ENCODE measurements around the gene SCNN1G. TPM values are rescaled to one million over a fixed set of nuclear protein-coding genes. Genes with fewer than 3 reads are reported as not detected.

Gene SCNN1G
- total RNA-seq, 1 donor from 2014 or later: 0.12 TPM

DNA sequence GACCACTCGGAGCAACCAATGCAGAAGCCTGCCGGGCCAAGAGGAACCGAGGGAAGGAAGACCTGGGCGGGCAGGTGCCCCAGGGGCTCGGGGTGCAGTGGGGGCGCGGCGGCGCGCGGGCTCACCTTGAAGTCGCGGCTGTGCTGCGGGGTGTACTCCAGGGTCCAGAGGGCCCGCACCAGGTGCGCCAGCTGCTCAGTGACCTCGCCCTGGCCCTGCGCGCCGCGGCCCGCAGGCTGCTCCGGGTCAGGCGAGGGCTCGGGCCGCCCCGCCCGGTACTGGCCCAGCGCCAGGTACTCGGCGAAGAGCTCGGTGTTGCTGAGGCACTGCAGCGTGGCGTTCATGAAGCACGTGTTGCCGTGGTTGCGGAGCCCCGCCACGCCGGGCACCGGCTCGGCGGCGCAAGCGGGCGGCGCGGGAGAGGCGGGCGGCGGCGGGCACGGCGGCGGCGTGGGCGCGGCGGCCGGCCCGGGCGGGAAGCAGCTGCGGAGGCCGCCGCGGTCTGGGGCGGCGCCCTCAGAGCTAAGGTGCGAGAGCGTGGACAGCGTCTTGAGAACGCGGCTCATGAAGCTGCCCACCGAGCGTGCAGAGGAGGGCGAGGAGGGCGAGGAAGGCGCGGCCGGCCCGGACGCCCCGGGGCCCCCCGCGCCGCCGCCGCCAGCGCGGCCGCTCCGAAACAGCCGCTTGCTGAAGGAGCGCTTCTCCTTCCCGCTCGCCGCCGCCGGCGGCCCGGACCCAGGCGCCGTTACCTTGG, 33.9 kb upstream of the SCNN1G start:
- DNase-seq (peak; percentile 90), ATAC-seq (peak; percentile 70)
- intact Hi-C loops (cut with micrococcal nuclease): loop anchor here (10.0 kb wide), 1 partner anchor 64 kb away; no protein-coding TSS in a partner anchor

DNA sequence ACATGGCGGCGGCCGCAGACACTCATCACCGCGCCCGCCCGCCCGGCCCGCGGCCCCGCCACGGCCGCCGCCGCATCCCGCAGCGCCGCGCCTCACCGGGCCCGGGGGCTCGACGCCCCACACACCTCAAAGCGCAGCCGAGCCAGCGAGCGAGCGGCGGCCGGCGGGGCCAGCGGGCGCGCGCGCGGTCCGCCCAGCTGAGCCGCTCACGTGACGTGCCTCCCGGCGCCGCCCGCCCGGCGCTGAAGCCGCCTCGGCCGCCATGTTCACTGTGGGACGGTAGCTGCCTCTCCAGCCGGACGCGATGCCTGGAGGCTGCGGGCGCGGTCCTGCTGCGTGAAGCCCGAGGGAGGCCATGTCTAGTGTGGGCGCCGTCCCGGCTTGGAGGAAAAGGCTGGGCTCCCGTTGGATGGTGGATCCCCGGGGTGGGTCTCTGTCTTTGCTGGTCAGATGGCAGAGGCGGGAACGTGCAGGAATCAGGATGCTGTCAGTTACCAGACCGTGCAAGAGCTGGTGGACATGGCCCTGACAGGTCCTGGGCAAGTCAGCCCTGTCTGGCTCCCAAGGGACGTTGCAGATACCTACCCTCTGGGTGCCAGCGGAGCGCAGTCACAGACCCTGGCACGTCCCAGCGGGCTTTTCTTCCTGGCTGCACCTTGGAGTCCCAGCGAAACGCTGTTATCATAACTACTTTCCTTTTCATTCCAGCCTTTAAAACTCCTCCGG, 33.1 kb upstream of the SCNN1G start, which contains the start of gene USP31:
USP31 (minus strand) TSS at position 186 of the 726 bp plus-strand sequence; CDS start at position 4, 182 bp downstream.
- intact Hi-C loops (cut with micrococcal nuclease): loop anchor here (10.0 kb wide), 1 partner anchor 65 kb away; no protein-coding TSS in a partner anchor
- peak; percentile 97 for ATAC-seq
- peak; percentile 98 for DNase-seq

DNA sequence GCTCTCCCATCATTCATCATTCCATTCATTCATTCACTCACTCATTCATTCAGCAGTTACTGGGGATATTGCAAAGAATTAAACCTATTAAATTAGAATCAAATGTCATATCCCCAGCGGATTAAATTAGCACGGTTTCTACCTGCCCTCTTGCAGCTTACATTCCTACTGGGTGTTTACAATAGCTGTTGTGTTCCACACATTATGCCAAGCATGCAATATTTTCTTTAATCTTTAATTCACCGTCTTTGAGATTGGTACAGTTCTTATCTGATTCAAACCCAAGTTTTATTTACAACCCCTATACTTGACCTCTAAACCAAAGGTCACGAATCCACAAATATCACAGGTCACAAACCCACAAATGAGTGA, 32.6 kb upstream of the SCNN1G start:
- no peak for ATAC-seq
- no peak for DNase-seq
- intact Hi-C loops (cut with micrococcal nuclease): loop anchor here (10.0 kb wide), 1 partner anchor 65 kb away; no protein-coding TSS in a partner anchor

DNA sequence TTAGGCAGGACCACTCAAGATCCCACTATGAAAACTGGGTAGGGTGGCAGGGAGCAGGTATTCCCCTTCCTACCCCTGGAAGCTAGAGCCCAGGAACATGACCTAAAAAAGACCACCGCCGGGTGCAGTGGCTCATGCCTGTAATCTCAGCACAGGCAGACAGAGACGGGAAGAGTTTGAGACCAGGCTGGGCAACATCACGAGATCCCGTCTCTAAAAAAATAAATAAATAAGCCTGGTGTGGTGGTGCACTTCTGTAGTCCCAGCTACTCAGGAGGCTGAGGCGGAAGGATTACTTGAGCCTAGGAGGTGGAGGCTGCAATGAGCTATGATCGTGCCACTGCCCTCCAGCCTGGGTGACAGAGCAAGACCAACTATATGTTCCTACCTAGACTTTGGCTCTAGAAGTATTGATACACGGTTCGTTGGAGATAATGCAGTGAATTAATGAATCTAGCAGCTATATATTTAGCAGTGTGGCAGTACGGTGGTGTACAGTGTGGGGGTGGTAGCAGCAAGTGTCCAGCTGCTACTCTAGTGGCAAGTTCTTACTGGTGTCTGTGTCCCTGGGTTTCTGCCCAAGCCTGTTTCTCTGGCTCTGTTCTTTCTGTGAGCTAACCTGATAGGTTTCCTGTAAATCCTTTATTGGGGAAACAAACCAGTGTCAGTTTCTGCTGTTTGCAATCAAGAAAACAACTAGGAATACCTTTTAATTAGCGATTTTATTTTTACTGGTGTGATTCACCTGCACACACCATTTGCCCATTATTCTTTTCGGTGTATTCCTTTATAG, 30.0 kb upstream of the SCNN1G start:
- intact Hi-C loops (cut with micrococcal nuclease): no loop called here
- DNase-seq (no peak), ATAC-seq (no peak)

DNA sequence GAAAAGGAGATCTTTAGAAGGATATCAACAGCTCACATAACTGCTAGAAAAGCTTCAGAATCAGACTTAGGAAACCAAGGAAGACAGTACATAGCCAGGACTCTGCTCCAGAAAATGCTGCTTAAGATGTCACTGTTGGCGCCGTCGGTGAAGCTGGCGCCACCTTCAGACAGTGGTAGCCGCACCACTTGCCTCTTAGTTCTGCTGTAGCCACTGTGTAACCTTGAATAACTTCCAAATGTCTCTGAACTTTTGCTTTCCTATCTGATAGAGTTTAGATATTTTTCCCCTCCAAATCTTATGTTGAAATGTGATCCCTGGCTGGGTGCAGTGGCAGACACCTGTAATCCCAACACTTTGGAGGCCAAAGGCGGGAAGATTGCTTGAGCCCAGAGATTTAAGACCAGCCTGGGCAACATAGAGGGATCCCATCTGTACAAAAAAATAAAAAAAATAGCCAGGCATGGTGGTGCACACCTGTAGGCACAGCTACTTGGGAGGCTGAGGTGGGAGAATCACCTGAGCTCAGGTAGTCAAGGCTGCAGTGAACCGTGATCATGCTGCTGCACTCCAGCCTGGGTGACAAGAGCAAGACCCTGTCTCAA, 27.0 kb upstream of the SCNN1G start:
- peak; percentile 65 for ATAC-seq
- intact Hi-C loops (cut with micrococcal nuclease): no loop called here
- DNase-seq: peak; percentile 44

DNA sequence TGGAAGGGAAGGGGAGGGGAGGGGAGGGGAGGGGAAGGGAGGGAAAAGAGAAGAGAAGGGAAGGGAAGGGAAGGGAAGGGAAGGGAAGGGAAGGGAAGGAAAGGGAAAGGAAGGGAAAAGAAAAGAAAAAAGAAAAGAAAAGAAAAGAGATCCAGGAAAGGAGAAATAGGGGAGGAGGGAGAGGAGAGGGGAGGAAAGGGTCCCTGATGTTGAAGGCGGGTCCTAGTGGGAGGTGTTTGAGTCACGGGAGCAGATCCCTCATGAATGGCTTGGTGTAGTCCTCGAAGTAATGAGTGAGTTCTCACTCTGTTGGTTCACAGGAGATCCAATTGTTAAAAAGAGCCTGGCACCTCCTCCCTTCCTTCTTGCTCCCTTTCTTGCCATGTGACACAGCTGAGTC, 26.4 kb upstream of the SCNN1G start:
- ATAC-seq (no peak), DNase-seq (no peak)
- intact Hi-C loops (cut with micrococcal nuclease): no loop called here

DNA sequence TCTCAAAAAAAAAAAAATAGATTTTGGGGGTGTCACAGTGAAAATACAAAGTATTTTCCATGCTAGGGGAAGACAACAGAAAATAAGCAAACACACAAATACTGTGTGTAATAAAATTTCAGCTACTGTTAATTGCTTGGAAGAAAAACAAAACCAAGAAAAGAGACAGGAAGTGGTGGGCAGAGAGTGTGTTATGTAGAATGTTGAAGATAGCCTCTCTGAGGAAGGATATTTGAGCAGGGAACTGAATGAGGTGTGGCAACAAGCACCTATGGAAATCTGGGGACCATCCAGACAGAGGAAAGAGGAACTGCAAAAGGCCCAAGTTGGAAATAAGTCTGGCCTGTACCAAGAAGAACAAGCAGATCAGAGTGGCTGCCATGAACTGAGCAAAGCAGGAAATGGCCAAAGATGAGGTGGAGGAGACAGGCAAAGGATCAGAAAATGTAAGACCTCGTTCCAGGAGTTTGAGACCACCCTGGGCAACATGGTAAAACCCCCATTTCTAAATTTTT, 25.5 kb upstream of the SCNN1G start:
- intact Hi-C loops (cut with micrococcal nuclease): no loop called here
- DNase-seq (no peak), ATAC-seq (no peak)

DNA sequence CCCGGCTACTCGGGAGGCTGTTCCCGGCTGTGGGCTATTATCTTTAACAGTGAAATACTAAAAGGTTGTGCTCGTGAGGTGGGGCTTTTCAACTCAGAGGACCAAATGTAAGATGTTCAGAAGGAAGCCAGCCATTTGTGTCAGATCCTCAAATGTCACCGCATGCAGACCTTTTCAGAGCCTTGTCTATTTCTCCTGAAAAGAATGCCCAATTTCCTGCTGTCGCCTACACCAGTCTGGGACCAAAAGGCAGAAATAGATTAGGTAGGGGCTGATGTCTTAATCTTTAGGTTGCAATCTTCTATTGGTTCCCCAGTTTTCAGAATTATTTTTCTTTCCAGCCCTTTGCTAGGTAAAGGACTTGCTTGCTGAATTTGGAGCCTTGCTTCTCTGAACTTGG, 24.4 kb upstream of the SCNN1G start:
- intact Hi-C loops (cut with micrococcal nuclease): no loop called here
- ATAC-seq: no peak
- DNase-seq: no peak

DNA sequence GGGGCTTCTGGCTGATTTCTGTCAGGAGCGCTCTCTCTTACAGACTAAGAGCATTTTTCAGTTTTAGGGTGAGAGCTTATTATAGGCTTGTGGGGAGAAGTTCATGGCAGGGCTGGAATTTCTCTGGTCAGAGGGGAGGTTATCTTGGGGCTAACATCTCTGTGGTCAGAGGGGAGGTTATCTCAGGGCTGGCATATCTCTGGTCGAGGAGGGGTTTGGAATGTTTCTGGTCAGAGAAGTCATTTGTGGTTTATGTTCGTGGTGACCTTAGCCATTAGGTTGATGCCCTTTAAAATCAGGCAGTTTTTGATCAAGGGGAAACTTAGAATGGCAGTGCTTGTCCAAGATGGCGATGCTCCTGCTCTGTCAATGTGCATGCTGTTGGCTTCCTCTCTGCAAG, 22.5 kb upstream of the SCNN1G start:
- ATAC-seq (no peak), DNase-seq (no peak)
- intact Hi-C loops (cut with micrococcal nuclease): no loop called here

DNA sequence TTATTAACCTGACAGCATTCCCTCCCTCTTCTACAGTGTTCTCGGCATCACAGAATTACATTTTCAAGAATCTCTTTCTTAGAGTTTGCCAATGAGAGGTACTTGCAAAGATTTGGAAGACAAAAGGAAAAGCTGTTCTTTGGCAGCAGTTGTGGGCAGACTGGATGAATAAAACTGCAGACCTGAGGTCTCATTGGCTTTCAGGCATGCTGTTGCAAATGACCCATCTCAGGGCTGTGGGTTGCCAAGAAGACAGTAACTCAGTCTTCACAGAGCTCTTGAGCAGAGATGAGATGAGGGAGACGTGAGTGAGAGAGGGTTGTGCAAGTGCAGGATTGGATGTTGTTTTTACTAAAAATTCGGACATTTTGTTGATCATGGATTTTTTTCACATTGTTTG, 22.0 kb upstream of the SCNN1G start:
- no peak for DNase-seq
- no peak for ATAC-seq
- intact Hi-C loops (cut with micrococcal nuclease): no loop called here

DNA sequence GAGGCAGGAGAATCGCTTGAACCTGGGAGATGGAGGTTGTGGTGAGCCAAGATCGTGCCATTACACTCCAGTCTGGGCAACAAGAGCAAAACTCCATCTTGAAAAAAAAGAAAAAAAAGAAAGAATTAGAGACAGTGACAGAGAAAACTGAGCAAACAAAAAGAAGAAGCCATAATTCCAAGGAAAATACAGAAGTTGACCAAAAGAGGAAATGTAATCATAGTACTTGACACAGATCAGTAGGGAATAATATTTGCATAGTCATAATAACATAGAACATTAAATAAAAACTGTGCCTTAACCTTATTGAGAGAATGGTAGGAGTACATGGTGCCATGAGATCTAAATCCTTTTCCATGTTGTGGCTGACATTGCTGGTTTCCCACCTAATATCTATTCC, 18.6 kb upstream of the SCNN1G start:
- intact Hi-C loops (cut with micrococcal nuclease): no loop called here

DNA sequence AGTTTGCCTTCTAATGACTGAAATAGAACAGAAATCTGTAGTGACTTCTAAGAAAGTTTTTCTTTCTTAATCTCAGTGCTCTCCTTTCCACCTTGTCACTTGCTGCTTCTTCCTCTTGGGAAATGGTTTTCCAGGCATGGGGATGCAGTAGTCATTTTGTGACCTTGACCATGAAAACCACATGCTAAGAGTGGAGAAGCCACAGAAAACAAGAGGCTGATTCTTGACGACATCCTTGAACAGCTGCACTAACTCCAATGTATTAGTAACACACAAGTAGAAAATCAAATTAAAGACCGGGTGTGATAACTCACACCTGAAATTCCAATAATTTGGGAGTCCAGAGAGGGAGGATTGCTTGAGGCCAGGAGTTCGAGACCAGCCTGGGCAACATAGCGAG, 17.8 kb upstream of the SCNN1G start:
- intact Hi-C loops (cut with micrococcal nuclease): no loop called here
- no peak for ATAC-seq

More for the DNA sequence above, 18.6 kb upstream of the SCNN1G start:
- no peak for ATAC-seq
- no peak for DNase-seq

DNA sequence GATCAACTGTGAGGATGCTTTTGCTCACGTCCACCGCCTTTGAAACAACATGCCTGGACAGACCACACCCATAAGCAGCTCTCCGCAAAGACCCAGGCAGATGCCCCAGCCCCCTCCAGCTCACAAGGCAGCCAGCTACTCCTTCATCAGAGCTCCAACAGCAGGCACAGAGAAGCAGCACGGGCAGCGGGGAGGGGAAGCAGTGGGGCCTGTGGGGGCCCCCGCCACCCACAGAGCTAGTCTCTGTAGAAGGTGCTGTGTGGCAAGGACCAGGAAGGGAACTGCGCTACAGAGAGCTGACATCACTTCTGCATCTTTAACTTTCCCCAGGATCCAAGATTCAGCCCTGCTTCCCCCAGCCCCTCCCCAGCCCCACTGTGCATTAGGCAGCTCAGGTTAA, 10.0 kb upstream of the SCNN1G start:
- DNase-seq: no peak
- intact Hi-C loops (cut with micrococcal nuclease): no loop called here
- ATAC-seq: no peak

More for the DNA sequence above, 17.8 kb upstream of the SCNN1G start:
- DNase-seq: no peak

DNA sequence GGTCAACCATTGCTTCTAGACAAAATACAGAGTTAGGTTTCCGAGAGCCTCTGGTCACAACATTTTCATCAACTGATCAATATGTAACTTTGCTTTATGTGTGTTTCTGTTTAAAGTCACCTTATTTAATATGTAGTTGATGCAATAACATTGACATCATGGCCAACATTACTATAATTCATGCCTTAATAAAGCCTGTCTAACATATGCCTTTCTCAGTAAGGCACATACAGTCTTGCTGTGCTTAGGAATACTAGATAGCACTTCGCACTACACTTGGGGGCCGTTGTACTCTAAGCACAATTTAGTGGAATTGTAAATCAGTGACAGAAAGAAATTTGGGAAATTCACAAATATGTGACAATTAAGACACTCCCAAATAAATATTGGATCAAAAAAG, 9.6 kb upstream of the SCNN1G start:
- no peak for ATAC-seq
- intact Hi-C loops (cut with micrococcal nuclease): no loop called here
- DNase-seq: no peak

DNA sequence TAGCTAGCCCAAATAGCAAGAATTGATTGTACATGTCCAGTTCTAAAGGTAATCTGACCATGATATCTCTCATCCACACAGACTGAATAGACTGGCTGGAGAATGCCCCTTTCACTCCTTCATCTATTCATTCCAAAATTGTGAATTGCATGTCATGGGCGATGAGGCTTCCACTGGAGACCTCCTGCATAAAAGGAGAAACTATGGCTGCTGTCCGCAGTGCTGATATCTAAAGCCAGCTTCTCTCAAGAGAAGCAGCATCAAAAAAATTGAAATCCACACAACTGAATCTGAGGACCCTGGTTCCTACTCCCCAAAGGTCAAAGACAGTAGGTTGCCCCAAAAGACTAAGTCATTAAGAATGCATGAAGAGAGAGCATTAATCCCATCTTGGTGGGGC, 7.9 kb upstream of the SCNN1G start:
- ATAC-seq: no peak
- intact Hi-C loops (cut with micrococcal nuclease): no loop called here
- DNase-seq: no peak

DNA sequence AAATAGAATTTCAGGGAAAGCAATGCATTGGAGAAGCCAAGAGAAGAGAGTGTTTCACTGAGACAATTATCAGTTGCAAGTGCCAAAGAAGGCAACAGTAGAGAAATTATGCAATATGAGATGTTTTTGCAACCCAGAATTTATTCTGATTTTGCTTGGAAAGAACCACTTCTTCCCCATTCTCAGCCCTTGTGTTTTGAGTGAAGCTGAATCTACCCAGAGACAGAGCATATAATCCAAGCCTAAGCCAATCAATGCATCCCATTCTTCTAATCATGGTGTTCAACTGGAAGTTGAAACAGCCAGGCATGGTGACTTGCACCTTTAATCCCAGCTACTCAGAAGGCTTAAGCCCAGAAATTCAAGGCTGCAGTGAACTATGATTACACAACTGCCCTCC, 6.9 kb upstream of the SCNN1G start:
- DNase-seq (no peak), ATAC-seq (no peak)
- intact Hi-C loops (cut with micrococcal nuclease): no loop called here

DNA sequence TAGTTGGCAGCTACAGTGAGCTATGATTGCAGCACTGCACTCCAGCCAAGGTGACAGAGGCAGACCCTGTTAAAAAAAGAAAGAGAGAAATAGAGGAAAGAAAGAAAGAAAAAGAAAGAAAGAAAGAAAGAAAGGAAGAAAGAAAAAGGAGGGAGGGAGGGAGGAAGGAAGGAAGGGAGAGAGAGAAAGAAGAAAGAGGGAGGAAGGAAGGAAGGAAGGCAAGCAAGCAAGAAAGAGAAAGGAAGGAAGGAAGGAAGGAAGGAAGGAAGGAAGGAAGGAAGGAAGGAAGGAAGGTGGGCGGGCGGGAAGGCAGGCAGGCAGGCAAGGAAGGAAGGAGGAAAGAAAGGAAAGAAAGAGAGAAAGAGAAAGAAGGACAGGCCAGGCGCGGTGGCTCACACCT, 1.0 kb upstream of the SCNN1G start:
- intact Hi-C loops (cut with micrococcal nuclease): loop anchor here (5.0 to 10.0 kb wide), 2 partner anchors 63 to 251 kb away; no protein-coding TSS in a partner anchor
- peak; percentile 44 for ATAC-seq

DNA sequence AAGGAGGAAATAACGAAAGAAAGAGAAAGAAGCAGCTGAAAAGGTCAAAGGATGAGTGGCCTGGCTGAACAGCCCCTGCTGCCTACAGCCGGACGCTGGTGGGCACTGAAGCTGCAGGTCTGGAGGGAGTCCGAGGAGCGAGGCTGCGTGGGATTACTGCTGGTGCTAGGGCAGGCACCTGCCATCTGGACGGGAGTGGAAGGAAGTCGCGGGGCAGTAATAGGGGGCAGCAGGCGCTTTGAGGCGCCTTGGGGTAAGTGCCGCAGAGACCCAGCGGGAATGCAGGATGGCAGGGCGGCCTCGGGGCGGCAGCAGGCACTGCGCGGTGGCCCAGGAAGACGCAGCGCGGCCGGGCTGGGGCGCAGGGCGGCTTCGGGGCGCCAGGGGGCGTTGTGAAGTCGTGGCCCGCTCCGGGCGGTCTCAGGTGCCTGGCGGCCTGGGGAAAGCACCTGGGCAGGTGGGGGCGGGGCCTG, 303 bp upstream of the SCNN1G start:
- DNase-seq (peak; percentile 86), ATAC-seq (peak; percentile 95)
- intact Hi-C loops (cut with micrococcal nuclease): loop anchor here (5.0 to 10.0 kb wide), 2 partner anchors 63 to 250 kb away; no protein-coding TSS in a partner anchor

More for the DNA sequence above, 1.0 kb upstream of the SCNN1G start:
- DNase-seq: no peak

DNA sequence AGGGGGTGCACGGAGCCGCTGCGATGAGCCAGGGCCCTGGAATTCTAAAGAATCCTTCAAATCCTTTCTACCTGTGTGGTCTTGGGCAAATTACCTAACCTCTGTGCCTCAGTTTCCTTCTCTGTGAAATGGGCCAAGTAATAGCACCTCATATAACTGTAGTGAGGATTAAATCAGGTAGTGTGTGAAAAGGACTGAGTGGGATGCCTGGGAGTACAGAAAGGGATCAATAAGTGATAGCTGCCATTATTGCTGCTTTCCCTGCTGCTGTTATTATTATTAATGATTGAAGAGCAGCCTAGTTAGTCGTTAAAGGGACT, 958 bp downstream of the SCNN1G start:
- intact Hi-C loops (cut with micrococcal nuclease): loop anchor here (5.0 to 10.0 kb wide), 2 partner anchors 61 to 249 kb away; no protein-coding TSS in a partner anchor
- DNase-seq (no peak), ATAC-seq (no peak)
